HEK293 (cell line): ENCODE data around the gene VIPR2.

ENCODE experiments used
- CTCF ChIP-seq: fragments of 450-650 bp; formaldehyde crosslinking; IDR thresholded peaks from 2 replicates; pipeline ENCODE4 v1.5.1; 2016; ENCODE audit warnings: missing biosample characterization, missing genetic modification characterization
- HOXA7 ChIP-seq: sonication (generic); formaldehyde crosslinking; IDR thresholded peaks from 2 replicates; pipeline ENCODE4 v1.8.1; 2022; ENCODE audit warnings: missing genetic modification reagents, borderline replicate concordance
- MYNN ChIP-seq: fragments of 450-650 bp; formaldehyde crosslinking; IDR thresholded peaks from 2 replicates; pipeline ENCODE4 v1.5.1; 2016; ENCODE audit warnings: missing biosample characterization, missing genetic modification characterization, borderline replicate concordance
- RBAK ChIP-seq: fragments of 450-650 bp; formaldehyde crosslinking; IDR thresholded peaks from 2 replicates; pipeline ENCODE4 v1.5.1; 2016; ENCODE audit warnings: missing biosample characterization, missing genetic modification characterization
- REST ChIP-seq: fragments of 450-650 bp; formaldehyde crosslinking; IDR thresholded peaks from 2 replicates; pipeline ENCODE4 v1.5.1; 2016; ENCODE audit warnings: missing biosample characterization, missing genetic modification characterization
- ZNF174 ChIP-seq: fragments of 450-650 bp; formaldehyde crosslinking; IDR thresholded peaks from 2 replicates; pipeline ENCODE4 v1.5.0; 2017; ENCODE audit warnings: missing biosample characterization, mild to moderate bottlenecking, missing genetic modification characterization
- ZNF341 ChIP-seq: fragments of 450-650 bp; formaldehyde crosslinking; IDR thresholded peaks from 2 replicates; pipeline ENCODE4; 2016; ENCODE audit warnings: low read depth, missing biosample characterization, missing genetic modification characterization
- ZNF473 ChIP-seq: fragments of 450-650 bp; formaldehyde crosslinking; IDR thresholded peaks from 2 replicates; pipeline ENCODE4 v1.5.1; 2017; ENCODE audit warnings: missing biosample characterization, missing genetic modification characterization
- ZNF501 ChIP-seq: fragments of 450-650 bp; formaldehyde crosslinking; IDR thresholded peaks from 2 replicates; pipeline ENCODE4 v1.5.1; 2016; ENCODE audit warnings: missing biosample characterization, missing genetic modification characterization
- ZNF707 ChIP-seq: fragments of 450-650 bp; formaldehyde crosslinking; IDR thresholded peaks from 2 replicates; pipeline ENCODE4 v1.5.1; 2016; ENCODE audit warnings: missing biosample characterization, missing genetic modification characterization
- ZNF792 ChIP-seq: fragments of 450-650 bp; formaldehyde crosslinking; IDR thresholded peaks from 2 replicates; pipeline ENCODE4 v1.5.1; 2016; ENCODE audit warnings: missing biosample characterization, missing genetic modification characterization

GRCh38 chr7:159121476-159121875, 23.2 kb downstream of the VIPR2 start:
- no peak for TF ChIP-seq CTCF (tag by site-specific recombination)
- no peak for TF ChIP-seq ZNF473
- TF ChIP-seq HOXA7 (CRISPR knock-in tag): no peak
- no peak for TF ChIP-seq ZNF707 (tag by site-specific recombination)
- no peak for TF ChIP-seq REST (tag by site-specific recombination)
- TF ChIP-seq ZNF792 (tag by site-specific recombination): no peak
- no peak for TF ChIP-seq MYNN
- no peak for TF ChIP-seq ZNF341 (tag by site-specific recombination)
- no peak for TF ChIP-seq ZNF174 (tag by site-specific recombination)
- no peak for TF ChIP-seq ZNF501 (tag by site-specific recombination)
- no peak for TF ChIP-seq RBAK
